ENCODE data around the gene KY. TPM values are rescaled to one million over a fixed set of nuclear protein-coding genes. Genes with fewer than 3 reads are reported as not detected.

Gene KY
- total and polyA plus RNA-seq, 4 donors = 0.05 to 0.08 TPM; not detected in 2

DNA sequence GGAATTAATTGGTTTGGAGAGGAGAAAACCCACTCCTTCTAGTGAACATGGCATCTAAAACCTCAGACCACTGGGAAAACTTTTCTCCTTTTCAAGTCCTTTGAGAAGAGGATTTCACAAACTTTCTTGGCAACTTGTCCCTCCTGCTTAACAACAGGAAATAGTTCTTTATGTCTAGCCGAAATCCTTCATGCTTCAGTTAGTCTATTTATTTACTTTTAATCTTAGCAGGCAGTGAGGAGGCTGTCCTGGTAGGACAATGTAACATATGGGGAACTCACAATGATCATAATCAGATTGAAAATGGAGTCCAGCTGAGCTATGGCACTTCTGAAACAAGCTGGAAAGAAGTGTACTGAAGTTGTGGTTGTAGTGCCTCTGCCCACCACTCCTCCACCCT lies 50.6 kb downstream of the KY start:
- peaks cover 0 to 2% (median 0%) of the 10 kb centered on the region in 4 donors for H3K9me3 ChIP-seq (ENCODE audit: control insufficient read depth in 4 of 4, low read length in 3 of 4)
- no peak overlapping the region for H3K27ac ChIP-seq (ENCODE audit: low read depth in 1 of 2, low read length in 2 of 2)
- 55% methylated on average over 1 of the region's 1 CpG for WGBS
- no peak overlapping the region for H3K9ac ChIP-seq (ENCODE audit: low read depth in 1 of 2, low read length in 2 of 2)
- TF ChIP-seq HNF4A (conservative IDR thresholded peaks at IDR 0.05) (no peak), HNF4G (IDR thresholded peaks at IDR 0.05) (no peak), YY1 (IDR thresholded peaks at IDR 0.05) (no peak), JUND (IDR thresholded peaks at IDR 0.05) (no peak), FOXA2 (IDR thresholded peaks at IDR 0.05) (no peak), EGR1 (IDR thresholded peaks at IDR 0.05; ENCODE audit: low read depth in 2 of 2) (no peak)
- TF ChIP-seq, protein P1, sequence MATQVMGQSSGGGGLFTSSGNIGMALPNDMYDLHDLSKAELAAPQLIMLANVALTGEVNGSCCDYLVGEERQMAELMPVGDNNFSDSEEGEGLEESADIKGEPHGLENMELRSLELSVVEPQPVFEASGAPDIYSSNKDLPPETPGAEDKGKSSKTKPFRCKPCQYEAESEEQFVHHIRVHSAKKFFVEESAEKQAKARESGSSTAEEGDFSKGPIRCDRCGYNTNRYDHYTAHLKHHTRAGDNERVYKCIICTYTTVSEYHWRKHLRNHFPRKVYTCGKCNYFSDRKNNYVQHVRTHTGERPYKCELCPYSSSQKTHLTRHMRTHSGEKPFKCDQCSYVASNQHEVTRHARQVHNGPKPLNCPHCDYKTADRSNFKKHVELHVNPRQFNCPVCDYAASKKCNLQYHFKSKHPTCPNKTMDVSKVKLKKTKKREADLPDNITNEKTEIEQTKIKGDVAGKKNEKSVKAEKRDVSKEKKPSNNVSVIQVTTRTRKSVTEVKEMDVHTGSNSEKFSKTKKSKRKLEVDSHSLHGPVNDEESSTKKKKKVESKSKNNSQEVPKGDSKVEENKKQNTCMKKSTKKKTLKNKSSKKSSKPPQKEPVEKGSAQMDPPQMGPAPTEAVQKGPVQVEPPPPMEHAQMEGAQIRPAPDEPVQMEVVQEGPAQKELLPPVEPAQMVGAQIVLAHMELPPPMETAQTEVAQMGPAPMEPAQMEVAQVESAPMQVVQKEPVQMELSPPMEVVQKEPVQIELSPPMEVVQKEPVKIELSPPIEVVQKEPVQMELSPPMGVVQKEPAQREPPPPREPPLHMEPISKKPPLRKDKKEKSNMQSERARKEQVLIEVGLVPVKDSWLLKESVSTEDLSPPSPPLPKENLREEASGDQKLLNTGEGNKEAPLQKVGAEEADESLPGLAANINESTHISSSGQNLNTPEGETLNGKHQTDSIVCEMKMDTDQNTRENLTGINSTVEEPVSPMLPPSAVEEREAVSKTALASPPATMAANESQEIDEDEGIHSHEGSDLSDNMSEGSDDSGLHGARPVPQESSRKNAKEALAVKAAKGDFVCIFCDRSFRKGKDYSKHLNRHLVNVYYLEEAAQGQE (IDR thresholded peaks at IDR 0.05) = no peak
- TF ChIP-seq, protein P2, sequence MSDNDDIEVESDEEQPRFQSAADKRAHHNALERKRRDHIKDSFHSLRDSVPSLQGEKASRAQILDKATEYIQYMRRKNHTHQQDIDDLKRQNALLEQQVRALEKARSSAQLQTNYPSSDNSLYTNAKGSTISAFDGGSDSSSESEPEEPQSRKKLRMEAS (IDR thresholded peaks at IDR 0.05) = no peak
- TF ChIP-seq, protein P3, sequence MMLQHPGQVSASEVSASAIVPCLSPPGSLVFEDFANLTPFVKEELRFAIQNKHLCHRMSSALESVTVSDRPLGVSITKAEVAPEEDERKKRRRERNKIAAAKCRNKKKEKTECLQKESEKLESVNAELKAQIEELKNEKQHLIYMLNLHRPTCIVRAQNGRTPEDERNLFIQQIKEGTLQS (IDR thresholded peaks at IDR 0.05) = no peak
- H3K27me3 ChIP-seq (ENCODE audit: control insufficient read depth in 4 of 4, insufficient read depth in 4 of 4, low read length in 3 of 4) = no peaks in the 10 kb centered on the region
- DNase-seq (ENCODE audit: low spot score) = no peak
- H3K36me3 ChIP-seq (ENCODE audit: control insufficient read depth in 4 of 4, insufficient read depth in 3 of 4, low read depth in 1 of 4, low read length in 3 of 4) = no peaks in the 10 kb centered on the region
- H3K4me3 ChIP-seq (ENCODE audit: low read depth in 1 of 3, low read length in 3 of 3) = no peak overlapping the region
- H3K4me1 ChIP-seq (ENCODE audit: control insufficient read depth in 4 of 4, insufficient read depth in 4 of 4, low read length in 3 of 4) = no peaks in the 10 kb centered on the region

DNA sequence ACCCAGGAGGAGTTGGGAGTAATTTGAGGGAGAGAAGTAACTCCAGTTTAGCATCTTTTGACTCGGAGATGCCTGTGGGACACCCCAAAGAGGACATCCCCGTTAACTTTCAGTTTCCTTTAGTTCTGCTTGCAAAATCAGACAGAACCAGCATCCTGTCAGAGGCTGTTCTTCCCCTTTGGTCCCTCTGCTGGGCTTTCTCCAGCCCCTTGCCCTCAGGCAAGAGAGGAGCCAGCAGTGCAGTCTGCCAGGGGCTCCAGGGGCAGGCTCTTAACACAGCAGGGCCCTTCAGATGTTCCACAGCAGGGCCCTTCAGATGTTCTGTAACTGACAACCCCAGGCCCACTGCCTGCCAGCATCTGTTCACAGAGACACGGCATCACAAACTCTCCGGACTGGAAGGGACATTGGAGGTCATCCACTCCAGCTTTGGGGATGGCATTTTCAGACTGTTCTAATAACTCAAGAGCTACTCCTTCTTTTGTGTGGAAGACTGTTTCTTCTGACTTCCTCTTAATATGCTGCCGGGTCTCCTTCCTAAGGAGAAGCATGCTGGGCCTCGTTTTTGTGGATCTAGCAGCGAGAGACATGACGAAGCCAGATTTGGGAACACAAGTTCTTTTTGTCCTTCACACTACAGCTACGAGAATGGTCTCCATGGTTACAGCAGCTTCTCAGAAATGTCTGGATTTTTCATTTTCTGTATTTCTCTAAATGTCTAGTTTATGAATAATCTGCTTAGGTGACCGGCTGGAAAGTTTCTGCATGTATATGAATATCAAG lies 51.9 kb downstream of the KY start:
- TF ChIP-seq GABPA (IDR thresholded peaks at IDR 0.05 in 1 of 2, conservative IDR thresholded peaks at IDR 0.05 in 1 of 2) = no peak
- TF ChIP-seq RAD21 (IDR thresholded peaks at IDR 0.05) = no peak
- TF ChIP-seq, protein P1 (IDR thresholded peaks at IDR 0.05) = no peak
- no peak for TF ChIP-seq HNF4A (conservative IDR thresholded peaks at IDR 0.05)
- no peak for TF ChIP-seq JUND (IDR thresholded peaks at IDR 0.05)
- TF ChIP-seq, protein P2 (IDR thresholded peaks at IDR 0.05) = no peak
- TF ChIP-seq NR2F2 (IDR thresholded peaks at IDR 0.05) = no peak
- no peak for TF ChIP-seq EGR1 (IDR thresholded peaks at IDR 0.05; ENCODE audit: low read depth in 2 of 2)
- TF ChIP-seq SP1 (IDR thresholded peaks at IDR 0.05) = no peak
- TF ChIP-seq FOXA2 (IDR thresholded peaks at IDR 0.05) = no peak
- TF ChIP-seq YY1 (IDR thresholded peaks at IDR 0.05) = no peak
- H3K27ac ChIP-seq (ENCODE audit: low read depth in 1 of 2, low read length in 2 of 2) = no peak overlapping the region
- WGBS = 81% methylated on average over 10 of the region's 10 CpGs

More for the DNA sequence above, 51.9 kb downstream of the KY start:
- no peak overlapping the region for H3K4me3 ChIP-seq (ENCODE audit: low read depth in 1 of 3, low read length in 3 of 3)
- no peaks in the 10 kb centered on the region for H3K4me1 ChIP-seq (ENCODE audit: control insufficient read depth in 4 of 4, insufficient read depth in 4 of 4, low read length in 3 of 4)
- H3K27me3 ChIP-seq (ENCODE audit: control insufficient read depth in 4 of 4, insufficient read depth in 4 of 4, low read length in 3 of 4) = no peaks in the 10 kb centered on the region
- DNase-seq (ENCODE audit: low spot score) = no peak
- H3K36me3 ChIP-seq (ENCODE audit: control insufficient read depth in 4 of 4, insufficient read depth in 3 of 4, low read depth in 1 of 4, low read length in 3 of 4) = no peaks in the 10 kb centered on the region
- no peak overlapping the region for H3K9ac ChIP-seq (ENCODE audit: low read depth in 1 of 2, low read length in 2 of 2)
- peaks cover 0 to 2% (median 0%) of the 10 kb centered on the region in 4 donors for H3K9me3 ChIP-seq (ENCODE audit: control insufficient read depth in 4 of 4, low read length in 3 of 4)

All from liver (tissue), 9 donors.